Posterior vena cava (tissue), 2 donors: ENCODE measurements around the gene GARIN3. TPM values are rescaled to one million over a fixed set of nuclear protein-coding genes. Genes with fewer than 3 reads are reported as not detected.
"Not testable (repeated sequence)": the region's sequence is repeated elsewhere in the genome, so short reads cannot be mapped to it uniquely, and the experiment has no call there.

Source experiments
- DNase-seq: peaks from one replicate; pipeline ENCODE4 v3.0.0-alpha.2; 2020; ENCODE audit warnings: low spot score
- intact Hi-C, 2 donors: fragments of 100-400 bp; cut with DNase I; formaldehyde crosslinking; loops; one replicate each; pipeline versions ENCODE4 v1.14.1 to v1.14.2; 2022 to 2023
- total RNA-seq, 2 donors: library from RNA; stranded (reverse); fragmentation: NEBNext Ultra II Directional; extraction: Animal tissue kit (Norgen Biotek cat#: 25700); gene quantifications; one replicate each; pipeline ENCODE4 v1.2.1, GENCODE V29; 2021
- donor health status: DM: yes; HTN: yes; CAD: no.
- donor health status: DM: yes; HTN: yes; CAD: no.

Gene GARIN3
- total RNA-seq, 2 donors from 2014 or later, result not detected

DNA sequence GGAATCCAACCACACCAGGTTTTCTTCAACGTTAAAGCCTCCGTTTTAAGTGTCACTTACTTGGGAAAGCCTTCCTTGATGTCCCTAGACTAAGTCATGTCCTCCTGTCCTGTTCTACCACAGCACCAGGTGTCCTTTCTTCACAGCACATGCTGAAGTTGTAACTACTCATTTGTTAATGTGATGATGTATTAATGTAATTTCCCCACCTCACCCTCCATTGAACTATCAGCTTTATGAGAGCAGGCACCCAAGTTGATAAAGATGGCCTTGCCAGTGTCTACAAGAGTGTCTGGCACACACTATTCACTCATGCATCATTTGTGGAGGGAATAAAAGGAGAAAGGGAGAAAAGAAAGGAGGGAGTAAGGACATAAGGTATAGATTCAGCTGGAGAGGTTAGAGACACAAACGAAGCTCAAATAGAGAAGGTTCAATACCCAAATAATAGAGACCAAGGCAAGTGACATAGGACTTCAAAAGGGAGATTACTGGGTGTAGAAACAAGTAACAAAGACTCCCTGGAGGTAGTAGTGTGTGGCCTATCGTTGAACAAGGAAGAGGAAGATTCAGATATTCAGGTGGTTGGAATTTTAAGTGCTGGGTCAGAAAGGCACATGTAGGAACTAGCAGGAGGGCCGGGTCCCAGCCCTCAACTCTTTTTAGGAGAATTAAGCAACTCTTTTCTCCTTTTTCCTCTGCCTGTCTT is 21.1 kb upstream of the GARIN3 start:
- intact Hi-C loops, result no loop called here

GRCh38 chr5:157186309-157187045 is 20.4 kb upstream of the GARIN3 start:
- DNase-seq, result no peak

More for the DNA sequence above, 21.1 kb upstream of the GARIN3 start:
- no peak for DNase-seq

GRCh38 chr5:157185122-157185521 is 19.1 kb upstream of the GARIN3 start:
- intact Hi-C loops, DNase-seq: not testable (repeated sequence)

More at GRCh38 chr5:157186309-157187045, 20.4 kb upstream of the GARIN3 start:
- intact Hi-C loops, result no loop called here

GRCh38 chr5:157184117-157184670 is 18.1 kb upstream of the GARIN3 start:
- intact Hi-C loops, result no loop called here
- no peak for DNase-seq

DNA sequence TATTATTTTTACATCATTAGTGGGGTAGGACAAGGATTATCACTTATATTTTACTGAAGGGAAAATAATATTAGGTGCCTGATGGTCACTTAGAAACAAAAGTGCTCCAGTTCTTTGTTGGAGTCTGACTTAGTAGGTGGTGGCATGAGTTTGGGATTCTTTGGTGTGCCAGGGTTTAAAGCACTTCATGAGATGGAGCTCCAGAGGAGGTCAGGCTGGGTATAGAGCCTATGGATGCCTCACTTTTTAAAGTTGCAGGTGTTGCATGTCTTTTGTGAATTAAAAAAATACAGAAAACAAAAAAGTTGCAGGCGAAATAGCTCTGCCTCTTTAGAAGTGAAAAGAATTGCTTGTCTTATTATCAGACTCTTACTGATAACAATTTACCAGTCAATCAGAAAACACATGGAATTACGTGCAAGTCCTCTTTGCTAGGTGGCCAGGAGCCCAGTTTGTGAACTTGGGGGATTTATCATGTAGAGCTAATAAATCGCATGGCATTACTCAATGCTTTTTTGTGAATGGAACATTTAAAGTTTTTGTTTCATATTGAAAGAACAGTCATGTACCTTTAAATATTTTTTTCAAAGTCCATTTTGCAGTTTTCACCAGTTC is 16.2 kb upstream of the GARIN3 start:
- DNase-seq, result no peak
- intact Hi-C loops, result no loop called here

DNA sequence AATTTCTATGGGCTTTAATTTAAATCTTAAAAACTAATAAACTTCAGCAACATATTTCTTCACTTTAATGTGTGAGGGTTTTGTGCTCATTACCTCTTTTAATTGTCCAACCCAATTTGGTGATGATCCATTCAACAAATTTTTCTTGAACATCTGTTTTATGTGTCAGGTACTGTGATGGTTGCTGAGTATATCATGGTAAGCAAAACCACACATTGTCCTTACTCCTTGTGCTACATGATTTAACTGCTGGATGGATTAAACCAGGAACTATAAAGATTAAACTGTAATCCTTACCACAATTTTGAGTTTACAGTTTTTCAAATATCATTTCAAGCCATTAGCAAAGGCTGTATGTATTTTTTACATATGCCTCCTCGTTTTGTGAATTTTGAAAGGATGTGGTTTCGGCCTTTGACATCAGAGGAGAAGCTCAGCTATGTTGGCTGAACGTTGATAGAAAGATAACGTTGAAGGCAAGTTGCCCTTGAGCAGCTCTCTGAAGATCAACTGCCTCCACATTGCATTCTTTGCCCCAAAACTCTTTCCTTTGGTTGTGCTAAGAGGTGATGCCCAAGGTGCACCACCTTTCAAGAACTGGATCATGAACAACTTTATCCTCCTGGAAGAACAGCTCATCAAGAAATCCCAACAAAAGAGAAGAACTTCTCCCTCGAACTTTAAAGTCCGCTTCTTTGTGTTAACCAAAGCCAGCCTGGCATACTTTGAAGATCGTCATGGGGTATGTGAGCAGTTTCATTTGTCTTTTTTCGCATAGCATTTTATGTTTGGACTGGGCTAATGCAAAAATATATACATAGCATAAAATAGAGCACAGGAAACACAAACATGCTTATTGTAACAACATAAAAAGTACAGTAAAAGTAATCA is 14.6 kb upstream of the GARIN3 start, which contains the start of gene ITK:
TSS of gene ITK (plus strand) at position 467 of the 891 bp plus-strand sequence. CDS start at position 605, 138 bp downstream.
- intact Hi-C loops, result no loop called here
- DNase-seq, result no peak

DNA sequence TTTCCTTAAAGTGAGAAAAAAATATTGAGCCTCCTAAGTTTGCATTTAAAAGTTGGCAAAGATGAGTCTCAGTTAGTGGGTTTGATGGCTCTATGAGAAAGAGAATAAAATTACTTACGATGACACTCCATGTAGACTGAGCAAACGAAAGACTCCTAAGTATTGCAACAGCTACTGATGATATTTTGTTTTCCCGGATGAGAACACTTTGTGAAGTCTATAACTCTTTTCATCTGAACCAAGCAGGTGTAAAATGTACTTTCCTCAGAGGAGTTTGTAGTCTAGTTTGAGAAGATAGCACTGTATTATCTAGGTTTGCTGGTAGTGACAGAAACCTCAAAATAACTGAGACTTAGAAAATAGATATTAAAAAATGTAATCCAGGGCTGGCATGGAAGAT is 12.9 kb upstream of the GARIN3 start:
- intact Hi-C loops, result no loop called here

GRCh38 chr5:157177953-157178352 is 11.9 kb upstream of the GARIN3 start:
- DNase-seq, result no peak
- intact Hi-C loops, result no loop called here

More for the DNA sequence above, 12.9 kb upstream of the GARIN3 start:
- DNase-seq, result no peak

DNA sequence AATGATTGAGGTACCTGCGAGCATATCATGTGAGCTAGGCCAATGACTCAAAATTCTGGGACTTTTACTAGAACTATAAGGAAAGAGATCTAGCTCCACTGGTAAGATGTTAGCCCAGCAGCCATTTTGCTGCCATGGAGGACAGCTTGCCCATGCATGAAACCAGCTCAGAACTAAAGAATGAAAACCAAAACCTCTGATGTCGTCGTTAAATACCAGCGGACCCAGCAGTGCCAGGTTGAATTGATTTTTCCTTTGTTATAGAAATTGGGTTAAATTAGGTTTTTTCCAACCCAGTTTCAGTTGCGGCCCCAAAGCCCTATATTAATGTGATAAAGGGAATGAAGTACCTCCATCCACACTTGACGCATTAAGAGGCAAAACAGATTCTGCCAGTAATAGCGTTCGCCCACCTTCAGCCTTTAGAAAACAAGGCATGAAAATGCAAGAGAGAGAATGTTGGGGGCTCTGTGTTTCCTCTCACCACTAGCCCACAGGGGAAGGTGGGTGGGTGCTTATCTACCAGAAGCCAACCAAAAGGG is 9.1 kb upstream of the GARIN3 start:
- no peak for DNase-seq
- intact Hi-C loops, result no loop called here

GRCh38 chr5:157172403-157172802 is 6.3 kb upstream of the GARIN3 start:
- intact Hi-C loops, result no loop called here
- DNase-seq, result no peak

GRCh38 chr5:157168286-157168685 is 2.2 kb upstream of the GARIN3 start:
- no peak for DNase-seq
- intact Hi-C loops, result loop anchor here in 1 of 2 donors (5.0 kb wide), 1 partner anchor 534 kb away; no protein-coding TSS in a partner anchor

- DNase-seq, result no peak
- intact Hi-C loops, result loop anchor here in 1 of 2 donors (5.0 kb wide), 1 partner anchor 535 kb away; no protein-coding TSS in a partner anchor
Observed at GRCh38 chr5:157167214-157167621, 1.2 kb upstream of the GARIN3 start.

- intact Hi-C loops, result loop anchor here in 1 of 2 donors (5.0 kb wide), 1 partner anchor 537 kb away; no protein-coding TSS in a partner anchor
- DNase-seq, result no peak
Observed at GRCh38 chr5:157165668-157166067, 396 bp downstream of the GARIN3 start.

DNA sequence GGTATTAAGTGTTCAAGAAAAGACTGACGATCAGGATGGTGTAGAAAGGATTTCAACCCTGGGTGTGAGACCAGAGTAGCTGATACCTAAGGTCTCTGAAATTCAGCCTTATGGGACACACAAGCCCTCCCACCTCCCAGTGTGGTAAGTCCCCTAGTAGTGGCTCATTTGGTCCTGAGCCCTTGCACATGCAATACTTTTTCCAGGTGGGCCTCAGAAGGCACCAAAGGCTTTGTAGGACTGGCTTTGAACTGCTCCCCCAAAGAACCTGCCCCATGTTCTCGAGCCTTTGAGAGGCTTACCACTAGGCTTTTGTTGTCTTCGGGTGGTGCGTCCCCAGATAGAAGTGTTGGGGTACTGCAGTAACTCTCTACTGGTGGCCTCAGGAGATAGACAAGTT is 803 bp downstream of the GARIN3 start:
- intact Hi-C loops, result loop anchor here in 1 of 2 donors (5.0 kb wide), 1 partner anchor 537 kb away; no protein-coding TSS in a partner anchor
- DNase-seq, result no peak

DNA sequence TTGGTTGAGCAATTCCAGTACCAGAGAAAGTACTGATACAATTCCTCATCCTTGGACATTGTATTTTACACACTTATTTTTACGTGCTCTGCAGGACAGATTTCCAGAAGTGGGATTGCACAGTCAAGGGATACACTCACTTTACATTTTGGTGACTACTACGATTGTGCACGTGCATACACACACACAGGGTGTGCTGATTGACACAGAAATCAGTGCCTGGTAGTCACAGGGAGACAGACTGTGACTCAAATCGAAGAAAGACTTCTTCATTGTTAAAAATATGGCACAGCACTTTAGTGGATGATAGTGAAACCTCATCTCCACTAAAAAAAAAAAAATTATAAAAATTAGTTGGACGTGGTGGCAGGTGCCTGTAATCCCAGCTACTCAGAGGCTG is 1.5 kb downstream of the GARIN3 start:
- no peak for DNase-seq
- intact Hi-C loops, result no loop called here

- DNase-seq, result no peak
- intact Hi-C loops, result no loop called here
Observed at GRCh38 chr5:157162919-157163510, 3.0 kb downstream of the GARIN3 start.

DNA sequence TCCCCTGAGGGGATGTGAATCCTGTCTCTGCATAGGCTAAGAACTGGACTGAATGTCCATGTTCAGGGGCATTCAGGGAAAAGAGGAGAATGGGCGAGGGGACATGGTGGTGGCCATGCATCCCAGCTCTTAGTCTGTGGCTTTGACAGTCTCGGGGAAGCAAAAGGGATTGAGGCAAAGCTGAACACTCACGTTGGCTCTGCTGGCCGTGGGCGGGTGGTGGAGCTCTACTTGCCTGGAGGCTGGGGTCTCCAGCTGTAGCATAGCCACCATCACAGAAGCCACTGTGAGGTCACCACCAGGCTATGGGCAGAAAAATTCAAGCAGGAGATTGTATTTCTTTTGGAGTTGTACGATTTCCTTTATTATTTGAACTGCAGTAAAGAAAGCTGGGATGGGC is 4.1 kb downstream of the GARIN3 start:
- no peak for DNase-seq
- intact Hi-C loops, result no loop called here

DNA sequence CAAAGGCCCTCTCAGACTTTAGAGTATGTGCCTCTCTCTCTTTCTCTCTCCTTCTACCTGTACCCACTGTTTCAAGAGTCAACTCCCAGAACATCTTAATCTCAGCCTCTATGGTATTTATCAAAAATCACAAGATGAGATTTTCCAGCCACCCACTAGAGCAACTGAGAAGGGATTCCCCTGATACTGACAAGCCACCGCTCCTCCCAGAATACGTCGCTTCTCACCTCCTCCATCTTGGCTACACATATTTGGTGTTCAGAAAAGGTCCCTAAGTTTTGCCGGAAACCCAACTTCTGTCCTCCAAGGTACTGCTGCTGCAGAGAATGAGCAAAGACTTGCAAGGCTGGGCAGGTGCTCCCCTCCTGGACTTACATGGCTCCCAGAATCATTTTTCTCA is 6.1 kb downstream of the GARIN3 start:
- intact Hi-C loops, result no loop called here
- no peak for DNase-seq
